ENCODE results near the gene TAF6. TPM values are rescaled to one million over a fixed set of nuclear protein-coding genes. Genes with fewer than 3 reads are reported as not detected.

The TAF6 gene
- 36.2 and 45.1 TPM in 2 replicates for polyA plus RNA-seq (2011; rRNA removed)
- polyA plus RNA-seq (2012; cell fraction: cytosol; rRNA removed), result 59.9 and 72.2 TPM in 2 replicates
- 89.3 and 105 TPM in 2 replicates for polyA plus RNA-seq (2012; cell fraction: nucleus; rRNA removed)
- polyA plus RNA-seq (2017; fragmentation: RNase III; extraction: RNeasy Plus Mini Kit Qiagen cat#74134 plus additional on column Dnase treatment), result 57.0 to 62.5 TPM (median 57.1 TPM) in 3 replicates
- polyA minus RNA-seq (2011; rRNA and poly(A)+ RNA removed), result 46.2 and 51.4 TPM in 2 replicates

GRCh38 chr7:100119072-100119969, at the start of gene TAF6, which contains the start of gene CNPY4:
TSS of gene TAF6 (minus strand) at chr7:100119358. CDS start at chr7:100114209, 5,149 bp downstream.
TSS of gene CNPY4 (plus strand) at chr7:100119634. CDS start at chr7:100119745, 111 bp downstream.
- WGBS (ENCODE audit: missing lambda C conversion rate), result 1% methylated on average over 44 of the region's 49 CpGs
- peaks cover 13% of the 10 kb centered on the region for H3K4me1 ChIP-seq
- H3K9me3 ChIP-seq, result no peaks in the 10 kb centered on the region
- H3K27ac ChIP-seq, result peak within 1 kb of the TSS; percentile 86 to 90
- POLR2A ChIA-PET, result interaction anchor here (1.2 kb wide), 1 partner anchor 17 kb away, joined by 10 read pairs; the partner anchor contains the start of genes AP4M1 and MCM7
- H3K4me3 ChIP-seq, result peak within 1 kb of the TSS; percentile 81
- CTCF ChIA-PET, result interaction anchor here (5.6 kb wide), 1 partner anchor 12 kb away, joined by 46 read pairs; no protein-coding TSS in a partner anchor
- FAIRE-seq, result peak; percentile 18
- peak; percentile 98 to 99 for DNase-seq (ENCODE audit: low read depth in 1 of 2, low spot score in 1 of 2)
- H3K4me2 ChIP-seq, result peak within 1 kb of the TSS; percentile 92
- ATAC-seq, result peak; percentile 84 to 86
- TF ChIP-seq FOXS1 (CRISPR knock-in tag; IDR thresholded peaks at IDR 0.05), result no peak
- TF ChIP-seq MYC (IDR thresholded peaks at IDR 0.05; ENCODE audit: borderline replicate concordance, low read length), result no peak
- TF ChIP-seq FOSL2 (IDR thresholded peaks at IDR 0.05), result no peak
- TF ChIP-seq FOSL2 (CRISPR knock-in tag; IDR thresholded peaks at IDR 0.05), result 0 out of 2 replicates have a peak, but pooled peaks have one; percentile 7
- no peak for TF ChIP-seq HOXB5 (CRISPR knock-in tag; IDR thresholded peaks at IDR 0.05)
- no peak for TF ChIP-seq CEBPB (IDR thresholded peaks at IDR 0.05)
- TF ChIP-seq ESRRA (IDR thresholded peaks at IDR 0.05; ENCODE audit: borderline replicate concordance, low read length), result no peak
- TF ChIP-seq POLR2AphosphoS2 (conservative IDR thresholded peaks at IDR 0.05; ENCODE audit: low read length), result 0 out of 2 replicates have a peak, but pooled peaks have one; percentile 25
- TF ChIP-seq CTCF (IDR thresholded peaks at IDR 0.05), result no peak
- peak; percentile 86; the same call in 2 of the 3 replicates for TF ChIP-seq BCL3 (IDR thresholded peaks at IDR 0.05)
- TF ChIP-seq EP300 (IDR thresholded peaks at IDR 0.05), result no peak
- TF ChIP-seq HES2 (IDR thresholded peaks at IDR 0.05), result no peak
- TF ChIP-seq PBX3 (IDR thresholded peaks at IDR 0.05), result peak; percentile 61; the same call in 1 of the 2 replicates
- TF ChIP-seq FOSB (CRISPR knock-in tag; IDR thresholded peaks at IDR 0.05), result no peak
- TF ChIP-seq ZNF302 (CRISPR knock-in tag; IDR thresholded peaks at IDR 0.05), result no peak
- peak; percentile 36 to 76; a peak in 3 of 5 replicates for TF ChIP-seq JUN (IDR thresholded peaks at IDR 0.05)
- TF ChIP-seq CHD4 (IDR thresholded peaks at IDR 0.05; ENCODE audit: borderline replicate concordance), result no peak
- TF ChIP-seq REST (IDR thresholded peaks at IDR 0.05), result no peak
- TF ChIP-seq KDM5A (IDR thresholded peaks at IDR 0.05), result peak; percentile 88
- TF ChIP-seq BHLHE40 (IDR thresholded peaks at IDR 0.05; ENCODE audit: low read depth, low read length), result no peak
- no peak for TF ChIP-seq RARB (CRISPR knock-in tag; IDR thresholded peaks at IDR 0.05)
- TF ChIP-seq HMGXB4 (CRISPR knock-in tag; IDR thresholded peaks at IDR 0.05; ENCODE audit: borderline replicate concordance), result no peak
- TF ChIP-seq TP53 (CRISPR knock-in tag; IDR thresholded peaks at IDR 0.05), result no peak
- TF ChIP-seq ZSCAN20 (CRISPR knock-in tag; IDR thresholded peaks at IDR 0.05), result no peak
- TF ChIP-seq RAD21 (conservative IDR thresholded peaks at IDR 0.05 in 1 of 2, IDR thresholded peaks at IDR 0.05 in 1 of 2), result no peak
- no peak for TF ChIP-seq RNF2 (IDR thresholded peaks at IDR 0.05; ENCODE audit: borderline replicate concordance, low read depth)
- no peak for TF ChIP-seq CBX2 (IDR thresholded peaks at IDR 0.05; ENCODE audit: borderline replicate concordance, low read depth)
- no peak for TF ChIP-seq EHF (CRISPR knock-in tag; IDR thresholded peaks at IDR 0.05)
